NCI-H2227 (cell line): ENCODE results near the gene PTGES.
A peak's percentile ranks its signal among the peaks of the same experiment; 100 is the strongest.

Experiments
- DNase-seq: peaks from one replicate; lab custom pipeline; 2025; ENCODE audit not compliant: unreplicated experiment; lab: John Stamatoyannopoulos, UW

The PTGES gene

GRCh38 chr9:129746092-129746777 lies 6.6 kb downstream of the PTGES start:
- DNase-seq: no peak

DNA sequence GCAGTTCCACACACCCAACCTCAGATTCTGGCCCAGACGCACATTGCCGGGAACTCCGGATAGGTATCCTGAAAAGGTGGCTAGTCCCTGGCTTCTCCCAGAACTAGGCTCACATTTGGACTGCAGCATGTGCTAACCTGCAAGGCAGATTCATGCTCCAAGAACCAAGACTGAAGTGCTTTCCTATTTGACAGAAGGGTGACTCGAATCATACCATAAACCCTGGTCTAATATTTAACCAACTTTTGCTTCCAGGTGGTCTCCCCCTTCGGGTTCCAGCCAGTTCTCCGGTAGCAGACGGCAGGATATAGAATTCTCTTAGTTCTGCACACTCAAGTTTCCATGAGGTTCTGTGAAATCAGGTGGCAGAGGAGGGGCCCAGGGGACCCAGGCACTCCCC lies 7.6 kb downstream of the PTGES start:
- DNase-seq: no peak

- DNase-seq: no peak
Observed at GRCh38 chr9:129740666-129741464, 12.0 kb downstream of the PTGES start.

DNA sequence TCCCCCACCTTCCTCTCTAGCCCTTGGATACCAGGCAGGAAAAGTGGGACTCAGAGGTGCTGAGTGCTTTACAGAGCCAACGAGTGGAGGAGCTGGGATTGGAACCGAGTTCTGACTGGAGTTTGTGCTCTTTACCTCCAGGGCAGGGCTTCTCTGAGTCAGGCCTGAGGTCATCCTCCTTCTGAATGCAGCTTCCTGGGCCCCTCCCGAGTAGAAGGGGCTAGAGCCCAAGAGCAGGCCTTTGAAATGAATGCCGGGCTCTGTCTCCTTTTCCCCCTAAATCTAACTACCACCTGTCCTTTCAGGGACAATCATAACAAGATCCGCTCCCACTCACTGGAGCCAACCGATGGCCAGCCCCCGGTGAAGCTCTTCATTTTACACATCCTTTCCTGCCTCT lies 12.7 kb downstream of the PTGES start:
- no peak for DNase-seq

GRCh38 chr9:129739432-129739831 lies 13.4 kb downstream of the PTGES start:
- DNase-seq: no peak

DNA sequence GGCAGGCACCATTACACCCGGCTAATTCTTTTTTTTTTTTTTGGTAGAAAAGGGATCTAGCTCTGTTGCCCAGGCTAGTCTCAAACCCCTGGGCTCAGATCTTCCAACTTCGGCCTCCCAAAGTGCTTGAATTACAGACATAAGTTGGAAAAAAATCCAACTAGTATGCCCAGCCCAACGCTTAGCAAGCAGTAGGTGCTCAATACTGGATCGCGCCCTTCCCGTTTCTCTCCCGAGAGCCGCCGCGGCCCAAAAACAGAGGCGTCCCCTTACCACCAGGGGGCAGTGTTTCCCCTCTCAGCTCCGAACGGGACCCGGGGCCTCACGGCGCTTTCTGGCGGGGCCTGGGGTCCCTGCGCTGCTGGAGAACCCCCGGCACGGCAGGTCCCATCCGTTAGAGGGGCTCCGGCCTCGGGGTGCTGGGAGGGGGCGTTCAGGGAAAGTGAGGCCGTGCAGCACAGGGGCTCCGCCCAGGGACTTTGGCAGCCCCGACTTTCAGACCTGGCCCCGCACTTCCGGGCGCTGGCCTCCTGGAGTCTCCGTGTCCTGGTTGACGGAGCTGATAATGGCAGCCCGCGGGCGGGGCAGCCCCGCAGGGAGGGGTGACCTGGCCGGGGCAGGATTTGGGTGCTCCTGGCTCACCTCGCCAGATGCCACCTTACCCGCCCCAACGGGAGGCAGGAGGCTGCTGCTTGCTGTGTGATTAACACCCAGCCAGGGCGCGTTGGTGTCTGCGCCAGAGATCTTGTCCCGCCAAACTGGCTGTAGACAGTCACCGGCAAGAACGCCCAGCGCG lies 15.2 kb downstream of the PTGES start:
- peak; percentile 86 for DNase-seq

- no peak for DNase-seq
Observed at GRCh38 chr9:129736334-129736733, 16.5 kb downstream of the PTGES start.

GRCh38 chr9:129735546-129735945 lies 17.3 kb downstream of the PTGES start:
- no peak for DNase-seq

- DNase-seq: no peak
Observed at GRCh38 chr9:129733632-129733953, 19.2 kb downstream of the PTGES start.

- DNase-seq: no peak
Observed at GRCh38 chr9:129732946-129733631, 19.8 kb downstream of the PTGES start.

- no peak for DNase-seq
Observed at GRCh38 chr9:129732100-129732499, 20.7 kb downstream of the PTGES start.

DNA sequence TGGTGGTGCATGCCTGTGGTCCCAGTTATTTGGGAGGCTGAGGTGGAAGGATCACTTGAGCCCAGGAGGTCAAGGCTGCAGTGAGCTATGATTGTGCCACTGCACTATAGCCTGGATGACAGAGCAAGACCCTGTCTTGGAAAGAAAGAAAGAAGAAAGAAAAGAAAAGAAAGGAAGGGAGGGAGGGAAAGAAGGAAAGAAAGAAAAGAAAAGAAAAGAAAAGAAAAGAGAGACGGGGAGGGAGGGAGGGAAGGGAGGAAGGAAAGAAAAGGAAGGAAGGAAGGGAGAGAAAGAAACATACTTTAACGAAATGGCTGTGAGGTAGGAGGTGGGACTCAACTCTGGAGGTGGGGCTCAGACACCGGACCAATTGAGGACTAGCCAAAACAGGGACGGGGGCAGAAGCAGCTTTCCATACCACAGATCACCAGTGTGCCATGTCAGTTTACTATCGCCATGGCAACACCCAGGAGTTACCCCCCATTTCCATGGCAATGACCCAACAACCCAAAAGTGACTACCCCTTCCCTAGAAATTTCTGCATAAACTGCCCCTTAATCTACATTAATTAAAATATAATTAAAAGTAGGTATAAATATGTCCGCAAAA lies 21.3 kb downstream of the PTGES start:
- no peak for DNase-seq

DNA sequence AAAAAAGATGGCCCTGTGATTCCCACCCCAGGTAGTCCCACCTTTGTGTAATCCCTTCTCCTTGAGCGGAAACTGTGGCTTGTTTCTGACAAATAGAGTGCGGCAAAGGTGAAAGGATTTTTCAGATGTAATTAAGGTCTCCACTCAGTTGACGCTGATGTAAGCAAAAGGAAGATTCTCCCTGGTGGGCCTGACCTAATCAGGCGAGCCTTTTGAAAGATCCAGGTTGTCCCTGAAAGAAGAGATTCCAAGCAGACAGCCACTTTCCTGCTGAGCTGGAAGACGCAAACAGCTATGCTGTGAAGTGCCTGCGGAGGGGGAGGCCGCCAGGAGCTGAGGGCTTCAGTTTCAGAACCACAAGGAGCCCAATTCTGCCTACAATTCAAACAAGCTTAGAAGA lies 24.1 kb downstream of the PTGES start:
- no peak for DNase-seq

- DNase-seq: peak; percentile 80
Observed at GRCh38 chr9:129726322-129727160, 26.3 kb downstream of the PTGES start.

- no peak for DNase-seq
Observed at GRCh38 chr9:129725795-129726251, 27.0 kb downstream of the PTGES start.

GRCh38 chr9:129724456-129725190 lies 28.2 kb downstream of the PTGES start:
- no peak for DNase-seq

DNA sequence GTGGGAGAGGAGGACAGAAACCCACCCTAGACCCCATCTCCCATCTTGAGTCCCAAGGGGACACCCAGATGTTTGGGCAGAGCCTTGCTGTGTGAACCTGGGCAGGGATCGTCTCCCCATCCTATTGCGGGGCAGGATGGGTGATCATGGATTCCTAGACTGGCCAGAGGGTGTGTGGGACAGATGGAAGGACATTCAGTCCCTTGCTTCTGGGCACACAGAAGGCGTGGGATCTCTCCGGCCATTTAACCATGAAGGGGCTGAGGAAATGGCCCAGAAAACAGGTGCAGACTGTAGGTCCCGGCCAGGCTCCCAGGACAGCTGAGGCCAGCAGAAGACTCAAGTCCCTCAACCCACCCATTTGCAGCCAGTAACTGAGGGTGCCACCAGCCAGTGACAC lies 29.9 kb downstream of the PTGES start:
- no peak for DNase-seq

DNA sequence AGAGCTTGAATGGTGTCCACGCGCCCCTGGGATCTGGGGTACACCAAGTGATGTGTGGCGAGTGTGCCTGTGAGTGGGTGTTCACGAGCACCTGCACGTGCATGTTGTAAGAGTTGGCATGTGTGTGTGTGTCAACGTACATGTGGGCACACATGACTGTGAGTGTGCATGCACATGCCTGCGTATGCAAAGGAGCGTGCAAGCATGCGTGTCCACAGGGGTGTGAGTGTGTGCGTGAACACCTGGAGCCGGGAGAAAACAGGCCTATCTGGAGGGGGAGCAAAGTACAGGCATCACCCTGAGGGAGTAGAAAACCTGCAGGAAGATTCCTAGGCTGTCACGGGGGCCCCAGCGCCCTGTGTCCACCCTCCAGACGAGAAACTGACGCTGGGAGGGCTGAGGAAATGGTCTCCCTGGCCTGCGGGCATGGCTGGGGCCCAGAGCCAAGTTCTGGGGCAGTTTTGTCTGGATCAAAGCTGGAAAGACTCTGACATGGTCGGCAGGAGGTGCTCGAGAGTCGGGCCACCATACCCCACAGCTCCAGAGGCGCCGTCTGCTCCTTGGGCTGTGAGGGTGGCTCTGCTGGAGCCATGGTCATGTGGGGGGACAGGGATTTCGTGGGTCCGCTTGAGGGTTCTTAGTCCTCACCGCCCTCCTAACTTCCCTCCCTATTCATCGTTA lies 31.8 kb downstream of the PTGES start:
- DNase-seq: no peak
